Activated naive CD4-positive, alpha-beta T cell (primary cell): ENCODE data around the gene ASB2.

ENCODE experiments used
- DNase-seq, 4 experiments: peaks; one replicate each; lab custom pipeline; 2025; lab: John Stamatoyannopoulos, UW

The ASB2 gene, protein sequence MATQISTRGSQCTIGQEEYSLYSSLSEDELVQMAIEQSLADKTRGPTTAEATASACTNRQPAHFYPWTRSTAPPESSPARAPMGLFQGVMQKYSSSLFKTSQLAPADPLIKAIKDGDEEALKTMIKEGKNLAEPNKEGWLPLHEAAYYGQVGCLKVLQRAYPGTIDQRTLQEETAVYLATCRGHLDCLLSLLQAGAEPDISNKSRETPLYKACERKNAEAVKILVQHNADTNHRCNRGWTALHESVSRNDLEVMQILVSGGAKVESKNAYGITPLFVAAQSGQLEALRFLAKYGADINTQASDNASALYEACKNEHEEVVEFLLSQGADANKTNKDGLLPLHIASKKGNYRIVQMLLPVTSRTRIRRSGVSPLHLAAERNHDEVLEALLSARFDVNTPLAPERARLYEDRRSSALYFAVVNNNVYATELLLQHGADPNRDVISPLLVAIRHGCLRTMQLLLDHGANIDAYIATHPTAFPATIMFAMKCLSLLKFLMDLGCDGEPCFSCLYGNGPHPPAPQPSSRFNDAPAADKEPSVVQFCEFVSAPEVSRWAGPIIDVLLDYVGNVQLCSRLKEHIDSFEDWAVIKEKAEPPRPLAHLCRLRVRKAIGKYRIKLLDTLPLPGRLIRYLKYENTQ

GRCh38 chr14:93976477-93977057, at the start of gene ASB2:
Gene ASB2 (minus strand): TSS chr14:93976570. CDS start chr14:93964539, 12,031 bp downstream.
- no peak for DNase-seq

DNA sequence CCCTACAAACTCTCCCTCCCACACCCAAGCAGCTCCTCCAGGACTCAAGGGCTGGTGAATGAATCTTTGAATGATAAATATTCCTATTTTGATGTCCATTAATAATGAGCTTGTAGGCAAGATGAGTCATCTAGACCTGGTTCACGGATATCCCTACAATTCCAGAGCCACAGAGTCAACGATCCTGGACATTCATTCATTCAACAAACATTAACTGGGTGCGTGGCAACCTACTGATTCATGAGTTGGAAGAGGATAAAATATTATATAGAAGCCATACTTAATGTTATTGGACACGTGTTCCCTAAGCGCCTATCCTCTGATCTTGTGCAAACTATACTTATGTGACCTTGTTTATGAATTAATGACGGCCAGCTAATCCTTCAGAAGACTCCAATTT, 49.4 kb upstream of the ASB2 start:
- no peak for DNase-seq

- no peak for DNase-seq
Measured at GRCh38 chr14:94024549-94024948, 48.2 kb upstream of the ASB2 start.

DNA sequence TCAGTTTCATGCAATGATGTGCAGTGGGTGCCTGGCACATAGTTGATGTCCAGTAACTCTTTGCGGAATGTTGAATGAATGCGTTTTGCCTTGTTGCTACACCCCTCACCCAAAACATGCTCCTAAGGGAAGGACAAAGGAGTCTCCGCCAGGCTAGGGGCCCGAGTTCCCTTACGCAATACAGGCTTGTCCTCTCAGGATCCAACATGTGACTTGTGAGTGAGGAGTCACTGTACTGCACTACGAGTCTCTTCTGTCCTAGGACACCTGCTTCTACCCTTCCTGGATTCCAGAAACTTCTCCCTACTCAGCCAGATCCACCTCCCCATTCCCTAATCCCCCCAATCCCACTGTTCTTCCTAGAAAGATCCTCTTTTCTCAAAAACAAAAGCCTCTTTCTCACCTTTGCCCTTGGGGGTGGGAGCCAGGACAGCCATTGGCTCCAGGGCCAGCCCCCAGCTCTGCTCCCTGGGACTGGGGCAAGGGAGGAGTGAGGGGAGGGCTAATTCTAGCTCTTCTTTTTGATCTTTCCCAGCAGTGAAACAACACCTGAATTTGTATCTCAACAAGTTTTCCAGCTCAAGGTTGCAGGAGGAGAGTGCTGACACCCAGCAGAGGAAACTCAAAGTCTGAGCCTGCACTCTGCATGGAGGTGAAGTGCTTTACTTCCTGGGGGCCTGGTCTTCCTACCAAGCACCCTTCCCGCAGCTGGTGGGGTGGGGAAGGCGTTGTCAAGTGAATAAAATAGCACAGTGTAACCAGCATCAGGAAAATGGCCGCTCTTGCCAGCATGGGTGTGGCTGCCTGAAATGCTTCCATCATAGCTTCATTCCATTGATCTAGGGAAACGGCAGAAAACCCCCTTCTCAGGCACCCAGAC, 46.4 kb upstream of the ASB2 start:
- DNase-seq = no peak

DNA sequence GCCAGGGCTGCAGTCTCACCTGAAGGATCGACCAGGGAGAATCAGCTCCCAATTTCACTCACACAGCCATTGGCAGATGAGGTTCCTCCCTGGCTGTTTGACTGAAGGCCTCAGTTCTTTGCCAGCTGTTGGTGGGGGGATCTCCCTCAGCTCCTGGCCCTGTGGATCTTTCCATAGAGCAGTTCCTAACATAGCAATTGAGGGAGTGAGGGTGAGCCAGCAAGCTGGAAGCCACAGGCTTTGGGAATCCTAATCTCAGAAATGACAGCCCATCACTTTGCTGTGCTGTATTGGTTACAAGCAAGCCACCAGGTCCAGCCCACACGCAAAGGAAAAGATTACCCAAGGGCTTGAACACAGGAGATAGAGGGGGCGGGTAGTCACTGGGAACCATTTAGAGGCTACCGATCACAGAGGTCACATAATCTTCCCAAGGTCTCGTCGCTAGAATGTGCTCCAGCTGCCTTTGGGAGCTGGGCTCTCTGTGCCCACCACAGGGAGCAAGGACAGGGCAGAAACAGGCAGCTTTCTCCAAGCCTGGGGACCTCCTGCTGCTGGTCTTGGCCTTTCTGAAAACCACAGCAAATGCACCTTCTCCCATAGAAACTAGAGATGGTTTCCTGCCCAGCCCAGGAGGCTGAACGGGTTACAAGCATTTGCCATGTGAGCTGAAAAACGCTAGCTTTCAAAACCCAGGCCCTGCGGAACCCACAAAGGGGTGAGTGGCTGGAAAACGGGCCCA, 45.2 kb upstream of the ASB2 start:
- no peak for DNase-seq

- DNase-seq = no peak
Measured at GRCh38 chr14:94021001-94021400, 44.6 kb upstream of the ASB2 start.

DNA sequence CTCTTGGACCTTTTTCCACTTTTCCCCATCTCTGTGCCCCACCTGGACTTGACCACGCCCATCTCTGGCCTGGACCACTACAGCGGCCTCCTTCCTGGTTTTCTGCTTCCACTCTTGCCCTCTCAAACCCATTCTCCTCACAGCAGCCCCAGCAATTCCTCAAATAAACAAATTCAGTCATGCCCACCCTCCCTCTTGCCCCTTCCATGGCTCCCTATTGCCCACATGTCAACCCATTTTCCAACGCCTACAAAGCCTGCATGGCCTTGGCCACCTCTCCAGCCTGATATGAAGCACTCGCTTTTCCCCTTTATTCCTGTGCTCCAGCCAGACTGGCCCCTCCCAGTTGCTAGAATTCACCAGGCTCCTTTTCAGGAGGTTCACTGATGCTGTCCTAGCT, 43.9 kb upstream of the ASB2 start:
- DNase-seq = no peak

- no peak for DNase-seq
Measured at GRCh38 chr14:94019329-94019728, 43.0 kb upstream of the ASB2 start.

DNA sequence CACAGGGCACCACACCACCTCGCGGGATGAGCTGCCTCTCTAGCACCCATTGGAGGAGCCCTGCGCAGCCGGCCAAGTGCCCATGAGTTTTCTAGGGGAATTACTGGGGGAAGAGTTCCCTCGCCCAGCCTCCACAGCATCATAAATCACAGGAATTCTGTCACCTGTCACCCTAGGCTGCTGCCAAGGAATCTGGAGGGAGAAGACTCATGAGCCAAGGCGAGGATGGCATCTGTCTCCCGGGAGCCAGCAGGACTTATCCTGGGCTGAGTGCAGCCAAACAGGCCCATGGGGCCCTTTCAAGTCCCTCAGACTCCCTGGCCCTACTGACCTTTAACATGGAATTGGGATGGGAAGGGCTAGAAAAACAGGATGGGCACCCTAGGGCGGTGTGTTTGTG, 41.9 kb upstream of the ASB2 start:
- DNase-seq = no peak

- DNase-seq = no peak
Measured at GRCh38 chr14:94016446-94016976, 40.1 kb upstream of the ASB2 start.

- no peak for DNase-seq
Measured at GRCh38 chr14:94015223-94015622, 38.9 kb upstream of the ASB2 start.

DNA sequence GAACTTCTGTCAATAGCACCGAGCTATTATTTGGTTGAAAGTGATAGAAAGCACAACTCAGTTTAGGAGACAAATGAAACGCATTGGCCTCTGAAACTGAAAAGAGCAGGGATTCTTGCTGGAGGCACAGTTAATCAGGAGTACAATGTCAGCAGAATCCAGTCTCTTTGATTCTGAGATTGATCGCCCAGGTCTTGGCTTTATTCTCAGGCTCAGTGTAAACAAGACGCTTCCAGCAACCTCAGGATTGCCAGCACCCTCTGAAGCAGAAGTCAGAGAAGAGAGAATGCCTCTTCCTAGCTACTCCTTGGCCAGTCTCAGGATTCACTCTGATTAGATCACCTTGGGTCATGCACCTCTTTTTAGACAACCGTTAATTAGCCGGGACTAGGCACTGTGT, 38.0 kb upstream of the ASB2 start:
- no peak for DNase-seq

DNA sequence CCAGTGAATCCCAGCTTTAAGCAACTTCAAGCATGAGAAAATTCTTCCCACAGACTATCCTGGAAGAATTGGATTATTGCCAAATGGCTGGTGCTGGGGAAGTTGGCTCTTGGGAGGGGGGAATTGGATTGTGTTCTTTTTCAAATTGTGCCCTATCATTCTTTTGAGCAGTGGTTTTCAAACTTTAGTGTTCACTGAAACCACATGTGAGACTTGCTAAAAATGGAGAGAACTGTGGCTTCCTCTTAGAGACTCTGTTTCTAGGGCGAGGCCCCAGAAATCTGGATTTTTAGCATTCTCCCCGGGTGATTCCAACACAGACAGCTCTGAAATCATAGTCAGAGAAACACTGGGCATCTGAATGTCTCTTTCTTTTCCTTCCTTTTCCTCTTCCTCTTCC, 35.4 kb upstream of the ASB2 start:
- DNase-seq = no peak

- no peak for DNase-seq
Measured at GRCh38 chr14:94010625-94011024, 34.3 kb upstream of the ASB2 start.

DNA sequence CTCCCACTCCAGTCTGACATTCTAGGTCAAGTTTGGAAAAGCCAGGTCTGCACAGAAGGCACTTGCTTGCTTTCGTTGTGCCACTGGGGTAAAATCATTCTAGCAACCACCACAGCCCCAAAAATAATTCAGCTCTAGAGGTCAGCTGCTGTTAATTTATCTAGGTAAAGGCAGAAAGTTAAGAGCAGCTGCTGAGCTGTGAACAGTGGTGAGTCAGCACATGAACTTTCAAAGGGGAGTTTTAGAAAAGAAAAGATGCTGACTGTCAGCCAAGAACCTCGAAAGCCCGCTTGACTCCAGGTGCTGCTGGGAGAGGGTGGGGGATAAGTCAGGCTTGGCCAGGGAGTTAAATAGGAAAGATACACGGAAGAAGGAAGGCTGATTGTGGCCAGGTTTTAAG, 33.4 kb upstream of the ASB2 start:
- no peak for DNase-seq

DNA sequence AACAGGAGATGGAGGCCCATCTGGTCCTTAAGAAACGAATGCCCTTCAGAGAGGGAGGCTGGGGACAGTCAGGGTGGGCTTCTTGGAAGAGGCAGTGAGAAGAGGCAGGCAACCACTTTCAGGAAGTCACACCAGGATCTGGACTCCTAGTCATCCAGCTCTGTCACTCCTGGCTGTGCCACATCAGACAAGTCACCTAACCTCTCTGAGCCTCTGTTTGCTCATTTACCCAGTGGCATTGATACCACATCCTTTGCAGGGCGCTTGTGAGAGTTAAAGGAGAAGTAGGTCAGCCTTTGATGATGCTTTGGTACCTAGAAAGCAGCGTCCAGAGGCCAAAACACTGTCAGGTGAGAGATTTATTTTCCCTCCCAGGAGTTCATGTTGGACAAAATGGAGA, 31.9 kb upstream of the ASB2 start:
- DNase-seq = no peak

DNA sequence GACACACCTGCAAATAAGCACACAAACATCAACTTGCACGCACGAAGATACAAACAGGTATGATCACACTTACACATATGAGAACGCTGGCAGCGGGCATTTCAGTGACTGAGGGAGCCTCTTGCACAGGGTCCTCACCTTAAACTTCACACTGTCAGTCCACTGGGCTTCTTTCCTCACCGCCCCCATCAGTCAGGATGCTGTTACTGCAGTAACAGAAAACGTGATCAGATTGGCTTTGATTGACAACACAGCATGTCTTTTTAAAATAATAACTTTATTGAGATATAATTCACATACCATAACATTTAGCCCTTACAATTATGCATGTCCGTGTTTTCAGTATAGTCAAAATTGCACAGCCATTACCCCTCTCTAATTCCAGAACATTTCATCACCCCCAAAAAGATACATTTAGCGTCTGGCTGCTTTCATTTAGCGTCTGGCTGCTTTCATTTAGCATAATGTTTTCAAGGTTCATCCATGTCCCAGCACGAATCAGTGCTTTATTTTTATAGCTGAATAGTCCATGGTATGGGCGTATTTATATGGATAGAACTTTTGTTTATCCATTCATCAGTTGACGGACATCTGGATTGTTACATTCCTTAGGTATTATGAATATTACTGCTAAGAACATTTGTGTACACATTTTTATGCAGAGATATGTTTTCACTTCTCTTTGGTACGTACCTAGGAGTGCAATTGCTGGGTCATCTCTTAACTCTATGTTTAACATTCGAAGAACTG, 29.1 kb upstream of the ASB2 start:
- no peak for DNase-seq

DNA sequence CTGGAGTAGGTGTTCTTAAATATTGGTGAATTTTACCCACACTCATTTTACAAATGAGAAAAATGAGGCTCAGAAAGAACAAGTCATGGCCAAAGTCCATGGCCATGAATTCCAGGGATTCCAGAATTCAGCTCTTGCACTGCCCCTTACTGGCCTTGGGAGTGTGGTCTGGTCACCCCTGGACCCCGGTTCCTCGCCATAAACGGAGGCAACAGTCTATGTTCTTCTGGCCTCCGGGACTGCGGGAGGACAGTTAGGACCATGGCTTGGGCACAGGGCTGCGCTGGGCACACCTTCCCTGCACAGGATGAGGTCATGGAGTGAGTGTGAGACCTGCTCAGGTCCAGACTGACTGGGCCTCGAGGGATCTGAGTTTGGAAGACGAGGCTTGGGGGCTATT, 27.6 kb upstream of the ASB2 start:
- no peak for DNase-seq

GRCh38 chr14:94003397-94003796, 27.0 kb upstream of the ASB2 start:
- DNase-seq = no peak

- DNase-seq = peak in 2 of 4 experiments; percentile 12 to 37
Measured at GRCh38 chr14:94001501-94002396, 25.4 kb upstream of the ASB2 start.
